ENCODE results near the gene ZSCAN29.

The ZSCAN29 gene

GRCh38 chr15:43370975-43371974, at the start of gene ZSCAN29, which contains the start of gene TUBGCP4:
Gene ZSCAN29, minus strand, starts transcription at chr15:43371043. Its CDS starts 1,130 bp downstream, at chr15:43369913.
Gene TUBGCP4, plus strand, starts transcription at chr15:43371101. Its CDS starts 254 bp downstream, at chr15:43371355.
- peak; percentile 30 for DNase-seq (ENCODE audit: extremely low read depth, low read depth)
- TF ChIP-seq CTCF (IDR thresholded peaks at IDR 0.05; ENCODE audit: low read depth, low read length, missing control alignments), result peak; percentile 31
- H3K4me3 ChIP-seq (replicated peaks; ENCODE audit: low read depth, low read length), result peak within 1 kb of the TSS; percentile 87

GRCh38 chr15:43420435-43420834, 49.6 kb upstream of the ZSCAN29 start:
- no peak for DNase-seq (ENCODE audit: extremely low read depth, low read depth)
- no peak overlapping the region for H3K4me3 ChIP-seq (replicated peaks; ENCODE audit: low read depth, low read length)
- no peak for TF ChIP-seq CTCF (IDR thresholded peaks at IDR 0.05; ENCODE audit: low read depth, low read length, missing control alignments)

DNA sequence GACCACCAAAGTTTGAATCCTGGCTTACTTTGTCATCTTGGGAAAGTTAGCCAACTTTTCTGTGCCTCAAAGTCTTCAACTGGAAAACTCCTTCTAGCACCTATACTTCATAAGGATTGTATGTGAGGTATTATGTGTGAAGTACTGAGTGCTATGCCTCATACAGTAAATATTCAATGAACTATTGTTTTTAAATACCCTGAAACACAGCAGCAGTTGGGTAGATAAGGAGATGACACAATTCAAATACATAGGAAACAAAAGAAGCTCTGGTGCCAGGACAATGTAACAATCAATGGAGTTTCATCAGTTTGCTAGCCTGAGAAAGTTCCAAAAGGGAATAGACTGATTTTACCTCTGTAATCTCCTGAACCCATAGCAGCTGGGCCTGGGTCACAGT, 43.4 kb upstream of the ZSCAN29 start:
- no peak for TF ChIP-seq CTCF (IDR thresholded peaks at IDR 0.05; ENCODE audit: low read depth, low read length, missing control alignments)
- H3K4me3 ChIP-seq (replicated peaks; ENCODE audit: low read depth, low read length), result no peak overlapping the region
- no peak for DNase-seq (ENCODE audit: extremely low read depth, low read depth)

DNA sequence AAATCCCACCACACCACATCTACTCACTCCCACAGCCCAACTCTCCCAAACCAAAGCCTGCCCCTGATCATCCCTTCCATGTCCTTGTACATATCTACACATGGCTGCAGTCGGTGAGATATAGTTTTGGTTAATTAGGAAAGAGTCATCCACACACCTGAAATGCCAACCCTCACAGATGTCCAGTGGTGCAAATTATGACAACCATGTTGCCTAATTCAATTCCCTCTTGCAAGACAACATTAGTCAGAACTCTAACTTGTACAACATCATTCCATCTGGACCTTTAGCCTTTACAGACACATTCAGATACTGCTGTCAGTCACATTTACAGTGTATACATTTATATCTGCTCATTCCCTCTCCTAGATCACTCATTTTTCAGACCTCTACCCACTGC, 41.3 kb upstream of the ZSCAN29 start:
- DNase-seq (ENCODE audit: extremely low read depth, low read depth), result no peak
- H3K4me3 ChIP-seq (replicated peaks; ENCODE audit: low read depth, low read length), result no peak overlapping the region
- TF ChIP-seq CTCF (IDR thresholded peaks at IDR 0.05; ENCODE audit: low read depth, low read length, missing control alignments), result no peak

- TF ChIP-seq CTCF (IDR thresholded peaks at IDR 0.05; ENCODE audit: low read depth, low read length, missing control alignments), result no peak
- no peak overlapping the region for H3K4me3 ChIP-seq (replicated peaks; ENCODE audit: low read depth, low read length)
- DNase-seq (ENCODE audit: extremely low read depth, low read depth), result no peak
These were observed 39.9 kb upstream of the ZSCAN29 start for GRCh38 chr15:43410572-43411214.

DNA sequence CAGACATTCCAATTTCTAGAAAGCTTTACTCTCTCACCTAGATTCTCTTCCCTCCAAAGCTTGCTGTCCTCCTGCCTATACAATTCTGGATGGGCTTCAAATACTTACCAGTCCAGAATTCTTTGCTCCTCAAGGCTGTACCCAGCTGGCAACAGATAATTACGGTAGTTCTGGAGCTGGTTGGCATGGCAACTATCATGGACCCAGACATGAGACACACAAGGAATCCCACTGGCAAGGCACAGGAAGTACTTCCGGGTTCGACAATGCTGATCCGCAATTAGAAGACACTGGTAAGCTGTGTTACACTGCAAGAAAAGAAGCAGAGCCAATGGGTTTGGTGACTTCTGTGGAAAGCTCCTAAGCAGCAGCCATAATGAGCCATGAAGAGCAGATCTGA, 37.9 kb upstream of the ZSCAN29 start:
- no peak for DNase-seq (ENCODE audit: extremely low read depth, low read depth)
- no peak overlapping the region for H3K4me3 ChIP-seq (replicated peaks; ENCODE audit: low read depth, low read length)
- no peak for TF ChIP-seq CTCF (IDR thresholded peaks at IDR 0.05; ENCODE audit: low read depth, low read length, missing control alignments)
